GM23248 (cell line): Measurements from ENCODE around the gene ARHGAP24.

Experiments
- EZH2 ChIP-seq: fragments of 200-600 bp; sonication (generic); IDR thresholded peaks from 2 replicates; pipeline ENCODE4 v1.6.1; 2018; ENCODE audit warnings: antibody characterized with exemption, mild to moderate bottlenecking; ENCODE audit not compliant: insufficient read depth, poor library complexity, severe bottlenecking
- EZH2phosphoT487 ChIP-seq: fragments of 200-600 bp; sonication (generic); IDR thresholded peaks from 2 replicates; pipeline ENCODE4 v1.6.1; 2018; ENCODE audit warnings: antibody characterized with exemption, moderate library complexity, mild to moderate bottlenecking, low read depth; ENCODE audit not compliant: insufficient read depth

- TF ChIP-seq EZH2phosphoT487: no peak
- TF ChIP-seq EZH2: no peak
Observed at GRCh38 chr4:85733798-85734197, 258.8 kb downstream of the ARHGAP24 start.
